Measurements from ENCODE around the gene CHST1. TPM values are rescaled to one million over a fixed set of nuclear protein-coding genes. Genes with fewer than 3 reads are reported as not detected.

Gene CHST1
- total RNA-seq, 4 donors from 2014 or later: 3.3 to 6.9 (median 3.7) TPM

DNA sequence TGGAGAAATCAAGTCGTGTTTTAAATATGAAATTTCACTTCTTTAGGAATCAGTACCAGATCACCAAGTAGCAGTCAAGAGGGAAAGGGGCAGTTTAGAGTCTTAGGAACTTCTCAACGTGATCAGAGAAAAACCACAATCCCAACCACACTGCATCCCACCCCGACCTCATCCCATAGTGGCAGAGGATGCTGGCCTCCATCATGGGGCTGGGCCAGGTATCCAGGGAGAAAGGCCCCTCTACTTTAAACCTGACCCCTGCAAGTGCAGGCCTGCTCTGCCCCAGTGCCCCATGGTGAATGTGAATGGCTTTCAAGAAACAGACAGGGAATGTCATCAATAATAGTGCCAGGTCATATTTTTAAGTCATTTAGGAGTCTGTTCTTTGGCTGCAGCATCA lies 12.1 kb downstream of the CHST1 start:
- no peak overlapping the region for H3K27ac ChIP-seq (replicated peaks in 1 of 4)
- intact Hi-C loops (cut with DNase I): no loop called here

GRCh38 chr11:45652781-45653180 lies 12.6 kb downstream of the CHST1 start:
- intact Hi-C loops (cut with DNase I): no loop called here
- Histone ChIP-seq H3K27me3 (peaks cover 0 to 54% (median 3%) of the 10 kb centered on the region in 4 donors), H3K9me3 (no peaks in the 10 kb centered on the region), H3K4me1 (peaks cover under 1 to 10% (median 5%) of the 10 kb centered on the region in 4 donors), H3K4me3 (no peak overlapping the region), H3K36me3 (peaks cover 0 to 23% (median 1%) of the 10 kb centered on the region in 4 donors), H3K27ac (replicated peaks in 1 of 4) (no peak overlapping the region)
- DNase-seq (ENCODE audit: extremely low spot score): no peak
- 78% methylated on average over 6 of the region's 6 CpGs for WGBS
- TF ChIP-seq EP300 (IDR thresholded peaks at IDR 0.05): no peak
- no peak for TF ChIP-seq POLR2A (IDR thresholded peaks at IDR 0.05; ENCODE audit: low read depth)
- TF ChIP-seq POLR2AphosphoS5 (IDR thresholded peaks at IDR 0.05): no peak
- TF ChIP-seq CTCF (IDR thresholded peaks at IDR 0.05): no peak

More for the DNA sequence above, 12.1 kb downstream of the CHST1 start:
- no peak for DNase-seq (ENCODE audit: extremely low spot score)
- no peak for TF ChIP-seq POLR2A (IDR thresholded peaks at IDR 0.05; ENCODE audit: low read depth)
- no peak for TF ChIP-seq EP300 (IDR thresholded peaks at IDR 0.05)
- TF ChIP-seq CTCF (IDR thresholded peaks at IDR 0.05): no peak
- TF ChIP-seq POLR2AphosphoS5 (IDR thresholded peaks at IDR 0.05): no peak
- Histone ChIP-seq H3K27me3 (peaks cover 0 to 56% (median 3%) of the 10 kb centered on the region in 4 donors), H3K4me3 (no peak overlapping the region), H3K9me3 (no peaks in the 10 kb centered on the region), H3K36me3 (peaks cover 0 to 23% (median 1%) of the 10 kb centered on the region in 4 donors), H3K4me1 (peaks cover 6 to 14% (median 9%) of the 10 kb centered on the region in 4 donors)
- 81% methylated on average over 3 of the region's 3 CpGs for WGBS

- WGBS: 85% methylated on average over 20 of the region's 20 CpGs
- intact Hi-C loops (cut with DNase I): no loop called here
- no peak overlapping the region for H3K27ac ChIP-seq (replicated peaks in 1 of 4)
- peaks cover 0 to 54% (median 3%) of the 10 kb centered on the region in 4 donors for H3K27me3 ChIP-seq
- TF ChIP-seq POLR2AphosphoS5 (IDR thresholded peaks at IDR 0.05): no peak
- no peak for TF ChIP-seq POLR2A (IDR thresholded peaks at IDR 0.05; ENCODE audit: low read depth)
- no peak for TF ChIP-seq EP300 (IDR thresholded peaks at IDR 0.05)
- no peak for TF ChIP-seq CTCF (IDR thresholded peaks at IDR 0.05)
- peaks cover 0 to 14% (median 5%) of the 10 kb centered on the region in 4 donors for H3K4me1 ChIP-seq
- H3K4me3 ChIP-seq: no peak overlapping the region
- peaks cover 0 to 23% (median 1%) of the 10 kb centered on the region in 4 donors for H3K36me3 ChIP-seq
- no peak for DNase-seq (ENCODE audit: extremely low spot score)
- no peaks in the 10 kb centered on the region for H3K9me3 ChIP-seq
Observed at GRCh38 chr11:45651841-45652749, 13.3 kb downstream of the CHST1 start.

- no peak overlapping the region for H3K27ac ChIP-seq (replicated peaks in 1 of 4)
- no peak for DNase-seq (ENCODE audit: extremely low spot score)
- no peak overlapping the region for H3K4me3 ChIP-seq
- no peak for TF ChIP-seq CTCF (IDR thresholded peaks at IDR 0.05)
- no peak for TF ChIP-seq POLR2AphosphoS5 (IDR thresholded peaks at IDR 0.05)
- no peak for TF ChIP-seq EP300 (IDR thresholded peaks at IDR 0.05)
- peaks cover 0 to 14% (median 5%) of the 10 kb centered on the region in 4 donors for H3K4me1 ChIP-seq
- no peaks in the 10 kb centered on the region for H3K9me3 ChIP-seq
- intact Hi-C loops (cut with DNase I): no loop called here
- WGBS: 68% methylated on average over 5 of the region's 9 CpGs
- H3K27me3 ChIP-seq: peaks cover 0 to 54% (median under 1%) of the 10 kb centered on the region in 4 donors
- peaks cover 0 to 23% (median 1%) of the 10 kb centered on the region in 4 donors for H3K36me3 ChIP-seq
Observed at GRCh38 chr11:45651156-45651555, 14.3 kb downstream of the CHST1 start.

All from esophagus muscularis mucosa (tissue), 4 donors.